GM12891 (cell line): Measurements from ENCODE around the gene GRM4.

ENCODE experiments used
- POLR2A ChIP-seq: IDR thresholded peaks from 2 replicates; pipeline ENCODE4 v1.6.1; 2011; ENCODE audit warnings: low read depth, low read length, control low read depth
- POLR2AphosphoS5 ChIP-seq: IDR thresholded peaks from 2 replicates; pipeline ENCODE4 v1.6.1; 2011; ENCODE audit warnings: low read depth, low read length, control low read depth
- TAF1 ChIP-seq: IDR thresholded peaks from 2 replicates; pipeline ENCODE4 v1.6.1; 2011; ENCODE audit warnings: low read depth, low read length, control low read depth

GRCh38 chr6:34072727-34073126 lies 73.2 kb downstream of the GRM4 start:
- TF ChIP-seq POLR2A (no peak), TAF1 (no peak), POLR2AphosphoS5 (no peak)
